Activated B cell treated with CpG ODN at 0.5 μM for 24 hours (primary cell): ENCODE data around the gene TRIM33. TPM values are rescaled to one million over a fixed set of nuclear protein-coding genes. Genes with fewer than 3 reads are reported as not detected.

Experiments used
- ATAC-seq: fragments of 200-7000 bp; cut with Tn5 transposase; one replicate; pipeline ENCODE4 v1.10.0; 2021; ENCODE audit warnings: low read depth, mild to moderate bottlenecking, moderate library complexity
- CTCF ChIA-PET: fragments of 350-600 bp; sonication (Branson Sonifier 250); formaldehyde crosslinking; loops from one replicate; lab custom pipeline; 2021; ENCODE audit warnings: antibody characterized with exemption; lab: Charles Lee
- POLR2A ChIA-PET: fragments of 350-600 bp; sonication (Branson Sonifier 250); formaldehyde crosslinking; loops from one replicate; lab custom pipeline; 2021; ENCODE audit warnings: antibody characterized with exemption; lab: Charles Lee
- DNase-seq: peaks from one replicate; pipeline ENCODE4 v3.0.0; 2022
- H3K27ac Mint-ChIP-seq: one replicate; pipeline ENCODE4 v1.8.0; 2020; ENCODE audit warnings: mixed read lengths
- H3K27me3 Mint-ChIP-seq: one replicate; pipeline ENCODE4 v1.8.0; 2021; ENCODE audit warnings: mixed read lengths
- H3K36me3 Mint-ChIP-seq: one replicate; pipeline ENCODE4 v1.8.0; 2021; ENCODE audit warnings: low read depth, mixed read lengths
- H3K4me1 Mint-ChIP-seq: one replicate; pipeline ENCODE4 v1.8.0; 2021; ENCODE audit warnings: mixed read lengths
- H3K4me3 Mint-ChIP-seq: one replicate; pipeline ENCODE4 v1.8.0; 2020; ENCODE audit warnings: mild to moderate bottlenecking, mixed read lengths
- H3K9me3 Mint-ChIP-seq: one replicate; pipeline ENCODE4 v1.8.0; 2020; ENCODE audit warnings: mixed read lengths
- intact Hi-C: fragments of 100-400 bp; cut with micrococcal nuclease; formaldehyde crosslinking; loops from one replicate; pipeline ENCODE4 v1.15.1; 2024
- total RNA-seq: library from RNA; stranded (reverse); gene quantifications from 2 replicates; pipeline ENCODE4 v1.2.3, GENCODE V29; 2022
- TF ChIP-seq, protein P1 (sequence below): fragments of 200-600 bp; IDR thresholded peaks from one replicate; pipeline ENCODE4 v1.8.0; 2022; ENCODE audit warnings: antibody characterized with exemption, mild to moderate bottlenecking

The TRIM33 gene
- total RNA-seq, 1 donor from 2014 or later, result 41.2 TPM

DNA sequence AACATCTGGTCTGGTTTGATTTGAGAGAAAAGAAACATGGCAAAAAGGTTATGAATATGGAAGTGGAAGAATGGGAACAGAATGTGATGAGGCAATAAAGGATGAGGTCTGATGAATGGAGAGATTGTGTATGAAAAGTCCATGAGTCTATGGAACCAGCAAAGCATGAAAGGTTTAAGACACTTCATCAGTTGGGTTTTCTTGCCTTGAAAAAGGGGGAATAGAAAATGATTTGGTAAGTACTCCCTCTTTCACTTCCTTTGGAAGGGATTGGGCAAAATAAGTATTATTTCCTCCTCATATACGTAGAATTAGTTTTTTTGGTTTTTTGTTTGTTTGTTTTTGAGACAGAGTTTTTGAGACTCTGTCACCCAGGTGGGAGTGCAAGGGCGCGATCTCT lies 155.8 kb downstream of the TRIM33 start:
- Mint-ChIP-seq H3K27me3 (no peaks in the 10 kb centered on the region), H3K27ac (no peak overlapping the region)
- CTCF ChIA-PET, result no interaction called here

GRCh38 chr1:114353262-114353661 lies 157.7 kb downstream of the TRIM33 start:
- H3K4me3 Mint-ChIP-seq, result no peak overlapping the region
- POLR2A ChIA-PET, result no interaction called here
- ATAC-seq (no peak), DNase-seq (no peak)
- no peak overlapping the region for H3K27ac Mint-ChIP-seq
- no peaks in the 10 kb centered on the region for H3K4me1 Mint-ChIP-seq
- intact Hi-C loops, result no loop called here
- CTCF ChIA-PET, result no interaction called here
- no peaks in the 10 kb centered on the region for H3K9me3 Mint-ChIP-seq
- H3K27me3 Mint-ChIP-seq, result no peaks in the 10 kb centered on the region
- no peaks in the 10 kb centered on the region for H3K36me3 Mint-ChIP-seq
- TF ChIP-seq, protein P1, sequence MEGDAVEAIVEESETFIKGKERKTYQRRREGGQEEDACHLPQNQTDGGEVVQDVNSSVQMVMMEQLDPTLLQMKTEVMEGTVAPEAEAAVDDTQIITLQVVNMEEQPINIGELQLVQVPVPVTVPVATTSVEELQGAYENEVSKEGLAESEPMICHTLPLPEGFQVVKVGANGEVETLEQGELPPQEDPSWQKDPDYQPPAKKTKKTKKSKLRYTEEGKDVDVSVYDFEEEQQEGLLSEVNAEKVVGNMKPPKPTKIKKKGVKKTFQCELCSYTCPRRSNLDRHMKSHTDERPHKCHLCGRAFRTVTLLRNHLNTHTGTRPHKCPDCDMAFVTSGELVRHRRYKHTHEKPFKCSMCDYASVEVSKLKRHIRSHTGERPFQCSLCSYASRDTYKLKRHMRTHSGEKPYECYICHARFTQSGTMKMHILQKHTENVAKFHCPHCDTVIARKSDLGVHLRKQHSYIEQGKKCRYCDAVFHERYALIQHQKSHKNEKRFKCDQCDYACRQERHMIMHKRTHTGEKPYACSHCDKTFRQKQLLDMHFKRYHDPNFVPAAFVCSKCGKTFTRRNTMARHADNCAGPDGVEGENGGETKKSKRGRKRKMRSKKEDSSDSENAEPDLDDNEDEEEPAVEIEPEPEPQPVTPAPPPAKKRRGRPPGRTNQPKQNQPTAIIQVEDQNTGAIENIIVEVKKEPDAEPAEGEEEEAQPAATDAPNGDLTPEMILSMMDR, result no peak

More for the DNA sequence above, 155.8 kb downstream of the TRIM33 start:
- POLR2A ChIA-PET, result no interaction called here
- Mint-ChIP-seq H3K4me1 (no peaks in the 10 kb centered on the region), H3K36me3 (peaks cover 2% of the 10 kb centered on the region), H3K4me3 (no peak overlapping the region), H3K9me3 (peaks cover 4% of the 10 kb centered on the region)
- intact Hi-C loops, result no loop called here
- TF ChIP-seq, protein P1, result no peak
- DNase-seq, result no peak
- ATAC-seq, result no peak

- POLR2A ChIA-PET, result no interaction called here
- TF ChIP-seq, protein P1, result no peak
- ATAC-seq (no peak), DNase-seq (no peak)
- H3K9me3 Mint-ChIP-seq, result no peaks in the 10 kb centered on the region
- no peaks in the 10 kb centered on the region for H3K27me3 Mint-ChIP-seq
- no peaks in the 10 kb centered on the region for H3K4me1 Mint-ChIP-seq
- intact Hi-C loops, result no loop called here
- no peaks in the 10 kb centered on the region for H3K36me3 Mint-ChIP-seq
- CTCF ChIA-PET, result no interaction called here
- H3K27ac Mint-ChIP-seq, result no peak overlapping the region
- H3K4me3 Mint-ChIP-seq, result no peak overlapping the region
Observed at GRCh38 chr1:114352797-114353196, 158.2 kb downstream of the TRIM33 start.

- no peak overlapping the region for H3K27ac Mint-ChIP-seq
- no peaks in the 10 kb centered on the region for H3K9me3 Mint-ChIP-seq
- no peak overlapping the region for H3K4me3 Mint-ChIP-seq
- TF ChIP-seq, protein P1, result no peak
- H3K4me1 Mint-ChIP-seq, result peaks cover 7% of the 10 kb centered on the region
- CTCF ChIA-PET, result interaction anchor here (0.6 kb wide), 1 partner anchor 209 kb away, joined by 4 read pairs; no protein-coding TSS in a partner anchor
- POLR2A ChIA-PET, result no interaction called here
- ATAC-seq (no peak), DNase-seq (no peak)
- H3K27me3 Mint-ChIP-seq, result peaks cover 2% of the 10 kb centered on the region
- no peaks in the 10 kb centered on the region for H3K36me3 Mint-ChIP-seq
- intact Hi-C loops, result no loop called here
Observed at GRCh38 chr1:114350731-114351445, 160.1 kb downstream of the TRIM33 start.

- ChIA-PET CTCF (no interaction called here), POLR2A (no interaction called here)
- Mint-ChIP-seq H3K9me3 (no peaks in the 10 kb centered on the region), H3K27me3 (peaks cover 5% of the 10 kb centered on the region), H3K36me3 (no peaks in the 10 kb centered on the region), H3K27ac (no peak overlapping the region), H3K4me3 (no peak overlapping the region), H3K4me1 (peaks cover 7% of the 10 kb centered on the region)
- TF ChIP-seq, protein P1, result no peak
- intact Hi-C loops, result loop anchor here (5.0 kb wide), 2 partner anchors 162 to 958 kb away; partner anchors contain the start of genes MAGI3 and TRIM33
- no peak for ATAC-seq
- no peak for DNase-seq
Observed at GRCh38 chr1:114349891-114350605, 161.0 kb downstream of the TRIM33 start.
